Measurements from ENCODE around the gene NOTUM. TPM values are rescaled to one million over a fixed set of nuclear protein-coding genes. Genes with fewer than 3 reads are reported as not detected.

Gene NOTUM
- total RNA-seq, 2 experiments from 2014 or later = 0.19 to 0.36 TPM

GRCh38 chr17:81968850-81969812 lies 8.1 kb upstream of the NOTUM start:
- H3K4me1 Mint-ChIP-seq = peaks cover 14% of the 10 kb centered on the region
- H3K27me3 Mint-ChIP-seq = no peaks in the 10 kb centered on the region
- H3K36me3 Mint-ChIP-seq = no peaks in the 10 kb centered on the region
- no peak overlapping the region for H3K27ac Mint-ChIP-seq
- DNase-seq = no peak
- no peak overlapping the region for H3K4me3 Mint-ChIP-seq
- H3K9me3 Mint-ChIP-seq = peaks cover 4% of the 10 kb centered on the region

GRCh38 chr17:81968396-81968745 lies 7.4 kb upstream of the NOTUM start:
- H3K4me1 Mint-ChIP-seq = peaks cover 14% of the 10 kb centered on the region
- H3K27me3 Mint-ChIP-seq = peaks cover 6% of the 10 kb centered on the region
- H3K36me3 Mint-ChIP-seq = no peaks in the 10 kb centered on the region
- peak overlapping the region; percentile 76 for H3K27ac Mint-ChIP-seq
- peaks cover 3% of the 10 kb centered on the region for H3K9me3 Mint-ChIP-seq
- DNase-seq = no peak
- peak overlapping the region; percentile 69 for H3K4me3 Mint-ChIP-seq

- DNase-seq = peak; percentile 91
- peaks cover 14% of the 10 kb centered on the region for H3K4me1 Mint-ChIP-seq
- H3K27ac Mint-ChIP-seq = peak overlapping the region; percentile 76
- H3K36me3 Mint-ChIP-seq = no peaks in the 10 kb centered on the region
- H3K9me3 Mint-ChIP-seq = peaks cover 2% of the 10 kb centered on the region
- peak overlapping the region; percentile 69 for H3K4me3 Mint-ChIP-seq
- H3K27me3 Mint-ChIP-seq = peaks cover 12% of the 10 kb centered on the region
Observed at GRCh38 chr17:81967533-81968395, 6.8 kb upstream of the NOTUM start.

- Mint-ChIP-seq H3K27ac (no peak overlapping the region), H3K36me3 (no peaks in the 10 kb centered on the region), H3K4me1 (peaks cover 14% of the 10 kb centered on the region), H3K4me3 (peak overlapping the region; percentile 51), H3K9me3 (no peaks in the 10 kb centered on the region), H3K27me3 (peaks cover 17% of the 10 kb centered on the region)
- no peak for DNase-seq
Observed at GRCh38 chr17:81967244-81967532, 6.2 kb upstream of the NOTUM start.

- Mint-ChIP-seq H3K4me3 (no peak overlapping the region), H3K27me3 (peaks cover 21% of the 10 kb centered on the region), H3K9me3 (no peaks in the 10 kb centered on the region), H3K4me1 (peaks cover 14% of the 10 kb centered on the region), H3K36me3 (no peaks in the 10 kb centered on the region), H3K27ac (no peak overlapping the region)
- no peak for DNase-seq
Observed at GRCh38 chr17:81966343-81967243, 5.6 kb upstream of the NOTUM start.

- no peak for DNase-seq
- Mint-ChIP-seq H3K9me3 (no peaks in the 10 kb centered on the region), H3K4me3 (no peak overlapping the region), H3K27me3 (peaks cover 21% of the 10 kb centered on the region), H3K4me1 (peaks cover 14% of the 10 kb centered on the region), H3K36me3 (no peaks in the 10 kb centered on the region), H3K27ac (no peak overlapping the region)
Observed at GRCh38 chr17:81964081-81964849, 3.3 kb upstream of the NOTUM start.

GRCh38 chr17:81962499-81963441 lies 1.8 kb upstream of the NOTUM start:
- no peak overlapping the region for H3K27ac Mint-ChIP-seq

GRCh38 chr17:81961521-81962498 lies 823 bp upstream of the NOTUM start:
- Mint-ChIP-seq H3K36me3 (no peaks in the 10 kb centered on the region), H3K27me3 (peaks cover 41% of the 10 kb centered on the region), H3K4me3 (no peak overlapping the region), H3K27ac (no peak overlapping the region), H3K9me3 (no peaks in the 10 kb centered on the region), H3K4me1 (peaks cover 3% of the 10 kb centered on the region)
- no peak for DNase-seq

More at GRCh38 chr17:81962499-81963441, 1.8 kb upstream of the NOTUM start:
- Mint-ChIP-seq H3K4me1 (peaks cover 3% of the 10 kb centered on the region), H3K4me3 (no peak overlapping the region), H3K36me3 (no peaks in the 10 kb centered on the region), H3K9me3 (no peaks in the 10 kb centered on the region), H3K27me3 (peaks cover 34% of the 10 kb centered on the region)
- DNase-seq = no peak

- H3K4me3 Mint-ChIP-seq = no peak overlapping the region
- no peak overlapping the region for H3K27ac Mint-ChIP-seq
- H3K4me1 Mint-ChIP-seq = no peaks in the 10 kb centered on the region
- H3K27me3 Mint-ChIP-seq = peaks cover 41% of the 10 kb centered on the region
- H3K36me3 Mint-ChIP-seq = no peaks in the 10 kb centered on the region
- DNase-seq = no peak
- H3K9me3 Mint-ChIP-seq = no peaks in the 10 kb centered on the region
Observed at GRCh38 chr17:81960130-81960958, 643 bp downstream of the NOTUM start.

GRCh38 chr17:81959362-81960129 lies 1.4 kb downstream of the NOTUM start:
- H3K27me3 Mint-ChIP-seq = peaks cover 41% of the 10 kb centered on the region
- DNase-seq = peak; percentile 81
- H3K27ac Mint-ChIP-seq = no peak overlapping the region
- H3K9me3 Mint-ChIP-seq = no peaks in the 10 kb centered on the region
- H3K4me3 Mint-ChIP-seq = no peak overlapping the region
- no peaks in the 10 kb centered on the region for H3K36me3 Mint-ChIP-seq
- no peaks in the 10 kb centered on the region for H3K4me1 Mint-ChIP-seq

GRCh38 chr17:81958633-81959342 lies 2.2 kb downstream of the NOTUM start:
- Mint-ChIP-seq H3K4me3 (peak overlapping the region; percentile 45), H3K9me3 (no peaks in the 10 kb centered on the region), H3K4me1 (no peaks in the 10 kb centered on the region), H3K27me3 (peaks cover 38% of the 10 kb centered on the region), H3K27ac (no peak overlapping the region), H3K36me3 (no peaks in the 10 kb centered on the region)
- DNase-seq = no peak

Measured in activated naive CD8-positive, alpha-beta T cell treated with anti-CD3 and anti-CD28 coated beads for 36 hours (primary cell).